OCI-LY7 (cell line): ENCODE data around the gene SHISA5. TPM values are rescaled to one million over a fixed set of nuclear protein-coding genes. Genes with fewer than 3 reads are reported as not detected.

Source experiments
- BruUV-seq: library from RNA; stranded (reverse); fragments of 400-500 nt; replicated peaks from 2 replicates; lab custom pipeline; 2021; lab: Mats Ljungman, UMichigan
- CTCF ChIA-PET: fragments of 300-600 bp; sonication (Branson Sonifier 250); formaldehyde crosslinking; loops from one replicate; lab custom pipeline; 2022; ENCODE audit warnings: antibody characterized with exemption; ENCODE audit not compliant: unreplicated experiment; lab: Charles Lee
- POLR2A ChIA-PET: fragments of 300-600 bp; sonication (Branson Sonifier 250); formaldehyde crosslinking; loops from one replicate; lab custom pipeline; 2022; ENCODE audit warnings: antibody characterized with exemption; lab: Charles Lee
- DNase-seq: peaks from one replicate; pipeline ENCODE4 v3.0.0-alpha.2; 2015; ENCODE audit warnings: low spot score
- H2AFZ ChIP-seq: fragments of 200-600 bp; sonication (generic), shearing (Covaris generic); 2 replicates; pipeline ENCODE4 v1.6.1; 2014; ENCODE audit warnings: mild to moderate bottlenecking, antibody characterized with exemption, low read length, moderate library complexity
- H3K27ac ChIP-seq: fragments of 200-600 bp; sonication (generic); 2 replicates; pipeline ENCODE4 v1.5.1; 2014; ENCODE audit warnings: mixed run types, low read depth, mild to moderate bottlenecking, moderate library complexity, low read length, inconsistent platforms; ENCODE audit not compliant: poor library complexity, severe bottlenecking
- H3K36me3 ChIP-seq: fragments of 200-600 bp; sonication (generic); 2 replicates; pipeline ENCODE4 v1.6.1; 2014; ENCODE audit warnings: mild to moderate bottlenecking, antibody characterized with exemption, low read length, moderate library complexity, mixed read lengths; ENCODE audit not compliant: insufficient read depth
- H3K4me1 ChIP-seq: fragments of 200-600 bp; sonication (generic); 2 replicates; pipeline ENCODE4 v1.5.1; 2014; ENCODE audit warnings: mild to moderate bottlenecking, low read length; ENCODE audit not compliant: insufficient read depth, poor library complexity, severe bottlenecking
- H3K4me2 ChIP-seq: fragments of 200-600 bp; sonication (generic); 2 replicates; pipeline ENCODE4 v1.6.1; 2014; ENCODE audit warnings: mild to moderate bottlenecking, low read length
- H3K4me3 ChIP-seq: fragments of 200-600 bp; sonication (generic); 2 replicates; pipeline ENCODE4 v1.5.1; 2014; ENCODE audit warnings: mild to moderate bottlenecking, low read depth, low read length; ENCODE audit not compliant: poor library complexity, severe bottlenecking
- H3K79me2 ChIP-seq: fragments of 200-600 bp; sonication (generic); 2 replicates; pipeline ENCODE4 v1.6.1; 2016; ENCODE audit warnings: low read depth, mild to moderate bottlenecking, low read length, moderate library complexity, mixed read lengths; ENCODE audit not compliant: insufficient read depth
- H3K9me2 ChIP-seq: fragments of 200-600 bp; sonication (generic); 2 replicates; pipeline ENCODE4 v1.6.1; 2016; ENCODE audit warnings: mild to moderate bottlenecking, low read length, mixed read lengths; ENCODE audit not compliant: insufficient read depth
- H3K9me3 ChIP-seq: fragments of 200-600 bp; sonication (generic); 2 replicates; pipeline ENCODE4 v1.6.1; 2014; ENCODE audit warnings: mild to moderate bottlenecking, mixed run types, low read length, mixed read lengths
- H4K20me1 ChIP-seq: fragments of 200-600 bp; sonication (generic); 2 replicates; pipeline ENCODE4 v1.6.1; 2014; ENCODE audit warnings: mild to moderate bottlenecking, antibody characterized with exemption, low read length, moderate library complexity, mixed read lengths; ENCODE audit not compliant: insufficient read depth
- EZH2phosphoT487 ChIP-seq: fragments of 200-600 bp; sonication (generic); IDR thresholded peaks from 2 replicates; pipeline ENCODE4 v1.6.1; 2018; ENCODE audit warnings: low read depth, borderline replicate concordance, mild to moderate bottlenecking, mixed run types, antibody characterized with exemption, low read length, moderate library complexity, mixed read lengths
- intact Hi-C: fragments of 100-400 bp; cut with micrococcal nuclease; formaldehyde crosslinking; loops from one replicate; pipeline ENCODE4 v1.10.0; 2022; ENCODE audit not compliant: unreplicated experiment
- total RNA-seq, 2 experiments: library from RNA; depleted of rRNA in 1 of 2; stranded (reverse); fragments of >200 nt in 1 of 2; shearing (Covaris generic) in 1 of 2; gene quantifications; 2 replicates each; pipeline ENCODE4 v1.2.3, GENCODE V29; 2014 to 2022
- TF ChIP-seq, protein P1 (sequence below): fragments of 200-600 bp; sonication (generic); conservative IDR thresholded peaks from 2 replicates; pipeline ENCODE4 v1.5.1; 2014; ENCODE audit warnings: mild to moderate bottlenecking, antibody characterized with exemption, low read length, moderate library complexity, mixed read lengths

Gene SHISA5
- total RNA-seq, 2 experiments from 2014 or later = 97.3 to 102 TPM

DNA sequence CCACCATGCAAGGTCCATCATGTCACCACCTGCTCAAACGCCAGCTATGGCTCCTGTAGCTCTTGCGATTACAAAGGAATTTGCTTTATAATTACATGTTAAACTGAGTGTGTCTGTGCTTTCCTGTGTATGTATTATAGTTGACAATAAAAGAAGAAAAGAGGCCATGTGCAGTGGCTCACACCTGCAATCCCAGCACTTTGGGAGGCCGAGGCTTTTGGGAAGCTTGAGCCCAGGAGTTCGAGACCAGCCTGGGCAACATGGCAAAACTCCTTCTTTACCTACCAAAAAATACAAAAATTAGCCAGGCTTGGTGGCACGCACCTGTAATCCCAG lies 30.4 kb downstream of the SHISA5 start:
- H3K36me3 ChIP-seq = peaks cover 9% of the 10 kb centered on the region
- H2AFZ ChIP-seq = peak overlapping the region; percentile 70
- intact Hi-C loops = loop anchor here (1.0 to 2.0 kb wide), 2 partner anchors 19 to 33 kb away; partner anchors contain the start of genes CCDC51 and TMA7
- POLR2A ChIA-PET = interaction anchor here (0.6 to 2.8 kb wide), 9 partner anchors 11 to 438 kb away, joined by 3 to 19 read pairs (median 5); partner anchors contain the start of genes ATRIP, CCDC51 and TMA7
- H3K9me2 ChIP-seq = no peaks in the 10 kb centered on the region
- DNase-seq = no peak
- H3K9me3 ChIP-seq = no peaks in the 10 kb centered on the region
- CTCF ChIA-PET = interaction anchor here (0.6 to 2.0 kb wide), 10 partner anchors 10 to 83 kb away, joined by 3 to 9 read pairs (median 4); partner anchors contain the start of genes CCDC51, PFKFB4 and TMA7
- peak overlapping the region; percentile 76 for H3K4me3 ChIP-seq
- BruUV-seq = no TSS peak
- H3K79me2 ChIP-seq = peaks cover 32% of the 10 kb centered on the region
- peak overlapping the region; percentile 84 for H3K27ac ChIP-seq
- peaks cover 48% of the 10 kb centered on the region for H3K4me1 ChIP-seq
- H4K20me1 ChIP-seq = no peaks in the 10 kb centered on the region
- no peak for TF ChIP-seq EZH2phosphoT487
- TF ChIP-seq, protein P1, sequence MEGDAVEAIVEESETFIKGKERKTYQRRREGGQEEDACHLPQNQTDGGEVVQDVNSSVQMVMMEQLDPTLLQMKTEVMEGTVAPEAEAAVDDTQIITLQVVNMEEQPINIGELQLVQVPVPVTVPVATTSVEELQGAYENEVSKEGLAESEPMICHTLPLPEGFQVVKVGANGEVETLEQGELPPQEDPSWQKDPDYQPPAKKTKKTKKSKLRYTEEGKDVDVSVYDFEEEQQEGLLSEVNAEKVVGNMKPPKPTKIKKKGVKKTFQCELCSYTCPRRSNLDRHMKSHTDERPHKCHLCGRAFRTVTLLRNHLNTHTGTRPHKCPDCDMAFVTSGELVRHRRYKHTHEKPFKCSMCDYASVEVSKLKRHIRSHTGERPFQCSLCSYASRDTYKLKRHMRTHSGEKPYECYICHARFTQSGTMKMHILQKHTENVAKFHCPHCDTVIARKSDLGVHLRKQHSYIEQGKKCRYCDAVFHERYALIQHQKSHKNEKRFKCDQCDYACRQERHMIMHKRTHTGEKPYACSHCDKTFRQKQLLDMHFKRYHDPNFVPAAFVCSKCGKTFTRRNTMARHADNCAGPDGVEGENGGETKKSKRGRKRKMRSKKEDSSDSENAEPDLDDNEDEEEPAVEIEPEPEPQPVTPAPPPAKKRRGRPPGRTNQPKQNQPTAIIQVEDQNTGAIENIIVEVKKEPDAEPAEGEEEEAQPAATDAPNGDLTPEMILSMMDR = no peak
- peak overlapping the region; percentile 67 for H3K4me2 ChIP-seq

DNA sequence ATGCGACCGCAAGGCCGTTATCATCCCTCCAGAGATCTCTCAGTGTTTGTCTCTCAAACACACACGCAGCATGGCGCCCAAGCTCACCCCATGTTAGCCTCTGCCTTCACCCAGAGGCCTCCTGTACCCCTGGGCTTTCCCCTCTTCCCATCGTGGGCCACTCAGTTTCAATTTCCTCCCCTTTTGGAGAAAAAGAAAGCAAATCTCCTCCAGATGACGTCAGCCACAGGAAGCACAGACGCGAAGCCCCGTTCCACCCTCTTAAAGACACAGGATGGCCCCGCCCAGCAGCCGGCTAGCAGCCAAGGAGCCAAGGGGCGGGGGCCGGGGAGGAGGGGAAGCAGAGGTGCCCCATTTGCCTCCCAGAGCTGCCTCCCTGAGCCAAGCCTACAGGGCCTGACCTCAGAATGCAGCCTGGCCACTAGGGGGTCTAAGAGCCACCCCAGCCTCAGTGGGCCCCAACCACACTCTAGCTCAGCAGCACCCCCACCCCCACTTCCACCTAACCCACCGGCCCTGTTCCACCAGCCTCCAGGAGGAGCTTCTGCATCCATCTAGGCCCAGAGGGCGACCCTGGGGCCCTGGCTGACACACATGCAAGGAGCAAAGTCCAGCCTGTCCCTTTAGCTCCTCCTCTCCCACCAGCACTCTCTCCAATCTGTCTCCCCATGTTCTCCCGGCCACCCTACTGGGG lies 30.9 kb downstream of the SHISA5 start:
- Histone ChIP-seq H3K9me2 (no peaks in the 10 kb centered on the region), H4K20me1 (no peaks in the 10 kb centered on the region; the same call in 1 of the 2 replicates), H3K9me3 (no peaks in the 10 kb centered on the region), H3K36me3 (peaks cover 14% of the 10 kb centered on the region), H3K4me3 (peak overlapping the region; percentile 76), H3K79me2 (peaks cover 33% of the 10 kb centered on the region), H3K4me1 (peaks cover 48% of the 10 kb centered on the region), H2AFZ (peak overlapping the region; percentile 70), H3K27ac (peak overlapping the region; percentile 84), H3K4me2 (peak overlapping the region; percentile 67)
- ChIA-PET POLR2A (interaction anchor here (0.6 to 2.8 kb wide), 10 partner anchors 10 to 438 kb away, joined by 3 to 19 read pairs (median 5); partner anchors contain the start of genes ATRIP, CCDC51 and TMA7), CTCF (interaction anchor here (0.5 to 2.0 kb wide), 14 partner anchors 9 to 555 kb away, joined by 3 to 9 read pairs (median 4); partner anchors contain the start of genes ATRIP, CCDC51, PFKFB4 and TMA7)
- intact Hi-C loops = loop anchor here (1.0 to 2.0 kb wide), 2 partner anchors 19 to 32 kb away; partner anchors contain the start of genes CCDC51 and TMA7
- TF ChIP-seq, protein P1 = peak; percentile 82
- no peak for TF ChIP-seq EZH2phosphoT487
- peak; percentile 98 for DNase-seq
- BruUV-seq = no TSS peak
